ENCODE data around the gene SAMD4A.

DNA sequence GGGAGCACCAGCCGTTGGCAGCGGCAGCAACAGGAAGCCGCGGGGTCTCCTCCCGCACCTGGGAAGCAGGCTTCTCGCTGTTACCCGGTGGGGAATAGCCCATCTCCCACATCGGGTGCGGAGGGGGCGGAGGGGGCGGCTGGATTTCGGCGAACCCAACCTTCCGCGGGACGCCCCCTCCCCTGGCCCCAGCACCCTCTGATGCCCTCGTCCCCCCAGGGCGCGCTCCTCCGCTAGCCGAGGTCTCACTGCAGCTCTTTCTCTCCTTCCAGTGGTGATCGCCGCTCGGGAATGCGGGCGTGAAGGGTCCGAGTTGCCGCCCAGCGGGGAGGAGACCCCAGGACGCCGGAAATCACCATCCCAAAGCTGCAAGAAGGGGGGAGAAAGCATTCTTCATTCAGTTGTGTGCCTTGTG is 303 bp downstream of the SAMD4A start:
- TF ChIP-seq, protein P1, sequence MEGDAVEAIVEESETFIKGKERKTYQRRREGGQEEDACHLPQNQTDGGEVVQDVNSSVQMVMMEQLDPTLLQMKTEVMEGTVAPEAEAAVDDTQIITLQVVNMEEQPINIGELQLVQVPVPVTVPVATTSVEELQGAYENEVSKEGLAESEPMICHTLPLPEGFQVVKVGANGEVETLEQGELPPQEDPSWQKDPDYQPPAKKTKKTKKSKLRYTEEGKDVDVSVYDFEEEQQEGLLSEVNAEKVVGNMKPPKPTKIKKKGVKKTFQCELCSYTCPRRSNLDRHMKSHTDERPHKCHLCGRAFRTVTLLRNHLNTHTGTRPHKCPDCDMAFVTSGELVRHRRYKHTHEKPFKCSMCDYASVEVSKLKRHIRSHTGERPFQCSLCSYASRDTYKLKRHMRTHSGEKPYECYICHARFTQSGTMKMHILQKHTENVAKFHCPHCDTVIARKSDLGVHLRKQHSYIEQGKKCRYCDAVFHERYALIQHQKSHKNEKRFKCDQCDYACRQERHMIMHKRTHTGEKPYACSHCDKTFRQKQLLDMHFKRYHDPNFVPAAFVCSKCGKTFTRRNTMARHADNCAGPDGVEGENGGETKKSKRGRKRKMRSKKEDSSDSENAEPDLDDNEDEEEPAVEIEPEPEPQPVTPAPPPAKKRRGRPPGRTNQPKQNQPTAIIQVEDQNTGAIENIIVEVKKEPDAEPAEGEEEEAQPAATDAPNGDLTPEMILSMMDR (conservative IDR thresholded peaks at IDR 0.05), result no peak
- TF ChIP-seq ZFX (IDR thresholded peaks at IDR 0.05), result no peak

Data from C4-2B (cell line).